Kidney (tissue), 14 donors: ENCODE measurements around the gene TPRN. TPM values are rescaled to one million over a fixed set of nuclear protein-coding genes. Genes with fewer than 3 reads are reported as not detected.

ENCODE experiments used
- DNase-seq, 5 donors: peaks; one replicate each; pipeline ENCODE4 v3.0.0-alpha.2; 2013 to 2020
- FAIRE-seq: peaks from 2 replicates; lab custom pipeline; 2012; peaks lifted over from hg19 to GRCh38; lab: Jason Lieb, UNC
- H3K27ac ChIP-seq, 2 donors: one replicate each; pipeline ENCODE4 v1.7.0; 2013; ENCODE audit warnings: low read depth in 2 of 2, low read length in 2 of 2, inconsistent platforms in 1 of 2
- H3K27me3 ChIP-seq: one replicate; pipeline ENCODE4 v1.7.1; 2013; ENCODE audit warnings: low read length, inconsistent platforms; ENCODE audit not compliant: control insufficient read depth, insufficient read depth
- H3K36me3 ChIP-seq, 3 donors: one replicate each; pipeline versions ENCODE4 v1.7.0 to v1.7.1; 2013; ENCODE audit warnings: low read length in 3 of 3, control low read depth in 1 of 3, inconsistent platforms in 1 of 3; ENCODE audit not compliant: insufficient read depth in 3 of 3, control insufficient read depth in 2 of 3
- H3K4me1 ChIP-seq, 3 donors: one replicate each; pipeline versions ENCODE4 v1.7.0 to v1.7.1; 2013; ENCODE audit warnings: low read length in 3 of 3, inconsistent platforms in 1 of 3, low read depth in 1 of 3; ENCODE audit not compliant: control insufficient read depth in 2 of 3, insufficient read depth in 2 of 3
- H3K4me3 ChIP-seq, 3 donors: one replicate each; pipeline versions ENCODE4 v1.7.0 to v1.8.1; 2013; ENCODE audit warnings: low read length in 3 of 3, control low read depth in 1 of 3, inconsistent platforms in 1 of 3
- H3K9ac ChIP-seq, 3 donors: one replicate each; pipeline versions ENCODE4 v1.7.0 to v1.7.1; 2013; ENCODE audit warnings: low read length in 3 of 3, control low read depth in 1 of 3, inconsistent platforms in 1 of 3
- H3K9me3 ChIP-seq, 3 donors: one replicate each; pipeline versions ENCODE4 v1.7.0 to v1.7.1; 2013; ENCODE audit warnings: low read length in 3 of 3, control low read depth in 1 of 3, inconsistent platforms in 1 of 3; ENCODE audit not compliant: control insufficient read depth in 2 of 3, insufficient read depth in 1 of 3
- intact Hi-C: fragments of 100-400 bp; cut with DNase I; formaldehyde crosslinking; loops from one replicate; pipeline ENCODE4 v1.11.1; 2022
- polyA plus RNA-seq: library from polyadenylated mRNA; stranded (reverse); fragments of 350-450 nt; fragmentation: Illumina TruSeq; extraction: RNeasy Lipid Tissue Mini Kit (QIAGEN cat#74804); gene quantifications from one replicate; pipeline ENCODE4 v1.2.3, GENCODE V29; 2014; ENCODE audit warnings: low read depth, low replicate concordance; ENCODE audit not compliant: insufficient read depth
- total RNA-seq: library from RNA; stranded (reverse); fragmentation: NEBNext Ultra II Directional; extraction: Animal tissue kit (Norgen Biotek cat#: 25700); gene quantifications from one replicate; pipeline ENCODE4 v1.2.1, GENCODE V29; 2021
- TF ChIP-seq, protein P1 (sequence below): IDR thresholded peaks from 3 replicates; pipeline ENCODE4 v1.5.1; 2012; ENCODE audit warnings: mild to moderate bottlenecking, moderate library complexity, borderline replicate concordance; ENCODE audit not compliant: insufficient read depth; ENCODE audit errors: extremely low read depth
- donor health status: control.
- donor health status: control.
- donor health status: control.
- donor health status: control.
- donor health status: control.
- donor health status: DM: yes; HTN: yes; CAD: no.
- donor health status: Normal renal cell carcinoma (clear cell type).

The TPRN gene
- total and polyA plus RNA-seq, 2 donors from 2014 or later = 47.2 to 49.5 TPM

DNA sequence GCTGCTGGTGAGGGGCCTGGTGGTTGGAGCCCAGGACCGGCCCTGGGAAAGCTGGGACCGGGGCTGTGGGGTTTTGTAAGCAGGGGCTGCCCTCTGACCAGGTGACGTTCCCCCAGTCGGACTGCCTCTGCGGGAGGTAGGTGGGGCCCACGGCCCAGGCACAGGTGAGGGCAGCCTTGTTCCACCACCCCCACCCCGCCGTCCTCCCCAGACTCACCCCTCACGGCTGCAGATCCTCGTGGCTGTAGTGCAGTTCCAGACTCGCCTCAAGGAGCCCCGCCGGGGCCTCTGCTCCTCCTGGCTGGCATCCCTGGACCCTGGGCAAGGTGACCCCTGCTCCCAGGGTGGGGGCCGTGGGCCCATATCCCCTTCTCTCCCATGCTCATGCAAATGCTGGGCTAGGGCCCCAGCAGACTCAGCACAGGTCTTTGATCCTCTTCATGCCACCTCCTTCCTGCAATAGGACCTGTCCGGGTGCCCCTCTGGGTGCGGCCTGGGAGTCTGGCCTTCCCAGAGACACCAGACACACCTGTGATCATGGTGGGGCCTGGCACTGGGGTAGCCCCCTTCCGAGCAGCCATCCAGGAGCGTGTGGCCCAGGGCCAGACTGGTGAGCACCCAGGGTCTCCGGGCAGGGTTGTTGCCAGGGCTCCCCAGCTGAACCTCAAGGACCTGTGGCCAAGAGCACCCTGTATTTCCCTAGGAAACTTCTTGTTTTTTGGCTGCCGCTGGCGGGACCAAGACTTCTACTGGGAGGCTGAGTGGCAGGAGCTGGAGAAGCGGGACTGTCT lies 14.8 kb upstream of the TPRN start:
- peaks cover 0 to 2% (median 0%) of the 10 kb centered on the region in 3 donors for H3K36me3 ChIP-seq
- H3K27ac ChIP-seq = no peak overlapping the region
- DNase-seq (no peak), FAIRE-seq (no peak)
- H3K9me3 ChIP-seq = no peaks in the 10 kb centered on the region
- H3K4me3 ChIP-seq = no peak overlapping the region
- peaks cover 0 to 21% (median 0%) of the 10 kb centered on the region in 3 donors for H3K4me1 ChIP-seq
- intact Hi-C loops = no loop called here
- TF ChIP-seq, protein P1, sequence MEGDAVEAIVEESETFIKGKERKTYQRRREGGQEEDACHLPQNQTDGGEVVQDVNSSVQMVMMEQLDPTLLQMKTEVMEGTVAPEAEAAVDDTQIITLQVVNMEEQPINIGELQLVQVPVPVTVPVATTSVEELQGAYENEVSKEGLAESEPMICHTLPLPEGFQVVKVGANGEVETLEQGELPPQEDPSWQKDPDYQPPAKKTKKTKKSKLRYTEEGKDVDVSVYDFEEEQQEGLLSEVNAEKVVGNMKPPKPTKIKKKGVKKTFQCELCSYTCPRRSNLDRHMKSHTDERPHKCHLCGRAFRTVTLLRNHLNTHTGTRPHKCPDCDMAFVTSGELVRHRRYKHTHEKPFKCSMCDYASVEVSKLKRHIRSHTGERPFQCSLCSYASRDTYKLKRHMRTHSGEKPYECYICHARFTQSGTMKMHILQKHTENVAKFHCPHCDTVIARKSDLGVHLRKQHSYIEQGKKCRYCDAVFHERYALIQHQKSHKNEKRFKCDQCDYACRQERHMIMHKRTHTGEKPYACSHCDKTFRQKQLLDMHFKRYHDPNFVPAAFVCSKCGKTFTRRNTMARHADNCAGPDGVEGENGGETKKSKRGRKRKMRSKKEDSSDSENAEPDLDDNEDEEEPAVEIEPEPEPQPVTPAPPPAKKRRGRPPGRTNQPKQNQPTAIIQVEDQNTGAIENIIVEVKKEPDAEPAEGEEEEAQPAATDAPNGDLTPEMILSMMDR = no peak
- no peaks in the 10 kb centered on the region for H3K27me3 ChIP-seq
- H3K9ac ChIP-seq = no peak overlapping the region

DNA sequence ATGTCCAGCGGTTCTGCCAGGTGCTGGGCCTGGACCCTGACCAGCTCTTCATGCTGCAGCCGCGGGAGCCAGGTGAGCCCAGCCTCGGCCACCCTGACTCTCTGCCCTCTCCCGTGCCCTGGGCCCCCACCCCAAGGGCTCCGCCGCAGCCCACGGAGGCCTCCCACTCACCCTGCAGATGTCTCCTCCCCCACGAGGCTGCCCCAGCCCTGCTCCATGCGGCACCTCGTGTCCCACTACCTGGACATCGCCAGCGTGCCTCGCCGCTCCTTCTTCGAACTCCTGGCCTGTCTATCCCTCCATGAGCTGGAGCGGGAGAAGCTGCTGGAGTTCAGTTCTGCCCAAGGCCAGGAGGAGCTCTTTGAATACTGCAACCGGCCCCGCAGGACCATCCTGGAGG lies 14.1 kb upstream of the TPRN start:
- peaks cover 0 to 2% (median 0%) of the 10 kb centered on the region in 3 donors for H3K36me3 ChIP-seq
- no peaks in the 10 kb centered on the region for H3K27me3 ChIP-seq
- intact Hi-C loops = no loop called here
- H3K9ac ChIP-seq = no peak overlapping the region
- no peaks in the 10 kb centered on the region for H3K9me3 ChIP-seq
- TF ChIP-seq, protein P1 = no peak
- H3K4me1 ChIP-seq = peaks cover 0 to 21% (median 0%) of the 10 kb centered on the region in 3 donors
- H3K27ac ChIP-seq = no peak overlapping the region
- no peak overlapping the region for H3K4me3 ChIP-seq
- no peak for DNase-seq
- no peak for FAIRE-seq

DNA sequence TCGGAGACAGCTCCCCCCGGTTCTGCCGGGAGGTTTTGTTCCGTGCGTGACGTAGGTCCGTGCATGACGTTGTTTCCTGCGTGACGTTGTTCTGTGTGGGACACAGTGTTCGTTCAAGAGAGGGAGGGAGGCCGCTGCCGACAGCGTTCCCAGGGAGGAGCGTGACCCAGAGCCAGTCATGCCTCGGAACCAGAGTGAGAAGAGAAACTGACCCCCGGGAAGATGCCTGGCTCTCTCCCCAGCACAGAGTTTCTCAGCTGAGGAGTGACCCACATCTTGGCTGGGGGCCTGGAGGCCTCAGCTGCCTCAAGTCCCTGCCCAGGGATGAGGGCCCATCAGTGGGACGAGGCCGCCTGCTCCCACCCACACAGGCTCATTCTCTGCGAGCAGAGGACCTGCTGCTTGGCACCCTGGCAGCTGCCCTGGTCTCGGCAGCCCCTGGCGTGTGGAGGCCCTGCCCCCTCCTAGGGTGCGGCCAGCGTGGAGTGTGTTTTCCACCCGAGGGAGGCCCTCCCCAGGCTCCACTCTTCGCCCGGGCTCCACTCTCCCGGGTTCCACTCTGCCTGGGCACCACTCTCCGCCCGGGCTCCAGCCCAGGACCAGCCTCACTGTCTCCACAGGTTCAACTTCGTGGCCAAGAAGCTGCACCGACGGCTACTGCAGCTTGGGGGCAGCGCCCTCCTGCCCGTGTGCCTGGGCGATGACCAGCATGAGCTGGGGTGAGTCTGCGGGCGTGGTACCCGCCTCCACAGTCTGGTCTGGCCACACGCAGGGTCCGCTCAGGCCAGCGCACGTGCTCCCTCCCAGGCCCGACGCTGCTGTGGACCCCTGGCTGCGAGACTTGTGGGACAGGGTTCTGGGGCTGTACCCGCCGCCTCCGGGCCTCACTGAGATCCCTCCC lies 12.9 kb upstream of the TPRN start:
- no peak for DNase-seq

More for the DNA sequence above, 12.9 kb upstream of the TPRN start:
- intact Hi-C loops = no loop called here
- no peaks in the 10 kb centered on the region for H3K9me3 ChIP-seq
- no peaks in the 10 kb centered on the region for H3K27me3 ChIP-seq
- H3K27ac ChIP-seq = no peak overlapping the region
- TF ChIP-seq, protein P1 = no peak
- H3K4me1 ChIP-seq = peaks cover 0 to 16% (median 0%) of the 10 kb centered on the region in 3 donors
- H3K36me3 ChIP-seq = peaks cover 0 to 2% (median 0%) of the 10 kb centered on the region in 3 donors
- no peak overlapping the region for H3K4me3 ChIP-seq
- no peak for FAIRE-seq
- no peak overlapping the region for H3K9ac ChIP-seq
